HG03039 (cell line): ENCODE measurements around the gene SSH2.

Experiments used
- ATAC-seq: cut with Tn5 transposase; IDR thresholded peaks from one replicate; pipeline ENCODE4 v1.9.1; 2021; ENCODE audit warnings: mild to moderate bottlenecking, moderate library complexity; ENCODE audit not compliant: unreplicated experiment

The SSH2 gene

DNA sequence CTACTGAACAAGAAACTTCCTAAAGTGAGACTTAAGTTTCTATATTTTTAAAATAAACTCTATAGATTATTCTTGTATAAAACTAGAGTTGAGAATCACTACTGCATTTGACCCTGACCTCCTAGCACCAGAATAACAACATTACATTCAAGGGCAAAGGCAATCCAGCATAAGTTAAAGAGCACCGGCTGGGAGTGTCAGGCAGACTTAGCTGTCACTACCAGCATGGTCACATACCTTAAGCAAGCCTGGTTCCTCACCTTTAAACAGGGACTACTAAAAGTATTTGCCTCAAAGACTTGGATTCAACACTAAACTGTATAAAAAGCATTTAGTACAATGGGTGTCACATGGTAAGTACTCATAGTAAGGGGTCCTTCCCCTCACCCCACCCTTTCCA, 90.4 kb downstream of the SSH2 start:
- no peak for ATAC-seq

DNA sequence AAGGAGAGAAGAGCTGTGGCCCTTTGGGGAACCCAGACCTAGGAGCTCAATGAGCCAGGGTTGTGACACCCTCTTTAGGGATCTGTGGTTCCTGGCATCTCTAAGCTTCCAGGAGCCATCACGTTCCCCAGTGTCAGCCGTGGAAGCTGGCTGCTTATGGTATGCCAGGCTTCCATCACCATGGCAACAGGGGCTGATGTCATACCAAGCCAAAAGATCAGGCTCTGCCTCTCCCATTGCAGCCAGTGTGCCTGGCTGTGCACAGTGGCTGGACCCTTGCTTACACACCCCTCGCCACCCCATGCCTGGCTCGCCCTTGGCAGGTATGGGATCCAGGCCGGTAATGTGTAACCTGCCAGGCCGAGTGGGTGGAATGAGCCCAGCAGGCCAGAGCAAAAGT, 91.1 kb downstream of the SSH2 start:
- no peak for ATAC-seq

DNA sequence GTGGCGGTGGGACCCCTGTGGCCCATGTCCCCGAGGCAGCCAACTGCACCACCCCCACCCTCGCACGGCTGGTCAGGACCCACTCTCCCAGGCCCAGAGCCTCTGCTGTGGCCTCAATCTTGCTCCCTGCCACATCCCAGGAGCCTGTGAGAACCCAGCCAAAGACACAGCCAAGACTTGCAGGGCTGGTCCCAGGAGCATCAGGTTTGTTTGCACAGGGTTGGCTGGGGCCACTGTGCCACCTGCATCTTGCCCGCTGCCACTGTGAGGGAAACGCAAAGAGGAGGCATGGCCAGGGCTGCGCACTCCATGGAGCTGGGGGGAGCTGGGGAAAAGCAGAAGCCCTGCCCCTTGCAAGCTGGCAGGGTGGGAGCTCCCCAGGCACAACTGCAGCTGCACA, 92.5 kb downstream of the SSH2 start:
- ATAC-seq = no peak

DNA sequence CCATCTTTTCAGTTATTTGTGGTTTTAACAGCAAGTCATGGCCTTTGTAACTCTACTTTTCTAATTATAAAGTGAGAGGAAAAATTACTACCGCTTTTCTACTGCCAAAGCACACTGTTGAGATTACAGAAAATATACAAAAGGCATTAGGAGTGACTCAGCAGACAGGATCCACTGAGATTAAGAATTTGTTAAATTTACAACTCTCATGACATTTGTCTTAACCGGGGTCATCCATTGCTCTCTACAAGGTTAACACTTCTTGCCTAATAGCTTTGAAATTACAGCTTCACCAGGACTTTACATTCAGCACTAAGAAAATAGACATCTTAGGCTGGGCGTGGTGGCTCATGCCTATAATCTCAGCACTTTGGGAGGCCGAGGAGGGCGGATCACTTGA, 93.4 kb downstream of the SSH2 start:
- no peak for ATAC-seq

DNA sequence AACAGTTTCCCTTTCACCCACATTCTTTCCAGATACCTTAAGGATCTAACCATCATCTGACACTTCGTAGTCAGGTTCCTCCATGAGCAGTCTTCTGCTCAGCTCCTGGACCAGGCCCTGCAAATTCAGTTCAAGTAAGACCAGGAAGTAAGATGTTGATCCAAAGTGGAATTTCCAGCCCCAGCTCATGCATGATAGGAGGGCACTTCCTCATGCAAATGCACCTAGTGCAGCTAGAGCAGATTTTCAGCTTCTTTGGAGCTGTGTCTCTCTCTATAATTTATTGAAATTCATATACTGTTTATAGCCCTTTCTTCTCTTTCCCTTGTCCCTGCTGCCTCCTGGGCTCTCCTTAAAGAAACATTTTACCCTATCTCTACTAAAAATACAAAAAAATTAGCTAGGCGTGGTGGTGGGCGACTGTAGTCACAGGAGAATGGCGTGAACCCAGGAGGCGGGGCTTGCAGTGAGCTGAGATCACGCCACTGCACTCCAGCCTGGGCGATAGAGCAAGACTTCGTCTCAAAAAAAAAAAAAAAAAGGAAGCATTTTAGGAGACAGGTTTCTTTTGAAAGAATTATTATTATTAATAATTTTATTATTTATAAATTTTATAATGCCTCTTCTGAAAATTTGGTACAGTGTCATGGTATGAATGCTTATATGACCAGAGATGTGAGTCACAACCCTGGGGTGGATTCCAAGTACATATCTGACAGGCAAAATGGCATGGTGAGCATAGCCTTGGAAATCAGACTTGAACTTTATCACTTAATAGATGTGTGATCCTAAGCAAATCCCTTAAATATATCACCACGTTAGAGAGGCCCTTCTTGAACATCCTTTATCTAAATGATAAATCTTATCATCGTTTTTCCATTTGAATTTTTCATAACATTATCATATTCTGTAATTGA, 94.3 kb downstream of the SSH2 start:
- no peak for ATAC-seq

DNA sequence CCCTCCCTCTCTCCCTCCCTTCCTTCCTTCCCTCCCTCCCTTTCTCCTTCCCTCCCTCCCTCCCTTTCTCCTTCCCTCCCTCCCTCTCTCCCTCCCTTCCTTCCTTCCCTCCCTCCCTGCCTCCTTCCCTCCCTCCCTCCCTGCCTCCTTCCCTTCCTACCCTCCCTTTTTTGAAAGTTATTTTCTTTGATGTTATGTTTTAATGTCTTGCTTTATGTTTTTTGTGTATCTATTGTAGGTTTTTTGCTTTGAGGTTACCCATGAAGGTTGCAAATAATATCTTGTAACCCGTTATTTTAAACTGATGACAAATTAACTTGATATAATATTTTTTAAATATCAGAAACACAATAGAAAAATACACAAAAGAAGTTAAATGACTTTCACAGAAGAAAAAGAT, 96.2 kb downstream of the SSH2 start:
- no peak for ATAC-seq

DNA sequence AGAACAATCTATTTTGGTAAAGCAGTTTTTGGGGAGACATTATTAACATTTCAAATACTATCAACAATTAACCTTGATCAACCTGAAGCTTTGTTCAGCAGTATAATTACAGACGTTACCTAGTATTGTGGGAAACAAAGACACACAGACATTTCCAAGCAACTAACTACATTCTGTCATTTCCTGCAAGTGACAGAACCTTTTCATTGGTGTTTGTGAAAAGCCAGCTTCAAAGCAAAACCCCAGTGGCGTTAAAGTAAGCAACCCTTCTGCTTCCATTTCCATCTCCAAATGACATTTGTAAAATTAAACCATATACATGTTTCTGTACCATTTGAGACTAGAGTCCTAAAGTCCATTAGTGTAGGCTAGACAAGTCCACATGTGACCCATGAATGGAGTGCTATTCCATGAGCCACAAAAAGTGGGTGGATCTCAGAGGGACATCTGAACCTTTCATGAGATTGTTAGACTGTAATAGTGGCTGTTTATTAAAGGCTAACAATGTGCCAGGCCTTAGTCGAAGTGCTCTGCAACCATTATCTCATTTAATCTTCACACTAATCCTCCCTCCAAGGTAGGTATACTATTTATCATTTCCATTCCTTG, 101.2 kb downstream of the SSH2 start:
- ATAC-seq = no peak

DNA sequence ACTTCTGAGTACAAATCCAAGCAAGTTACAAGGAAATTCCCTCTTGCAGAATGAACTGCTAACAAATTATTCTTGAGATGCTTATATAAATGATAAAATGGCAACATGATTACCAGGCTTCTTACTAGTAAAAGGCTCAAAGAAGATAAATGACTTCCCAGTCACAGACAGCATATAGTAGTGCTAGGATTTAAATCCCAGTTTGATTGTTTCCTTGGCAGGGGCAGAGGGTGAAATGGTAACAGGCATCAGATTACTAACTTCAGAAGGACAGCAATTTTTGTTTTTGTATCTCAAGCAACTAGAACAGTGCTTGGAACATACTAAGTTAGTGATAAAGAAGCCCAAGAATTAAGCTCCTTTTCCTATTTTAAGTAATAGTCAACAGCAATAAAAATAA, 102.8 kb downstream of the SSH2 start:
- no peak for ATAC-seq

DNA sequence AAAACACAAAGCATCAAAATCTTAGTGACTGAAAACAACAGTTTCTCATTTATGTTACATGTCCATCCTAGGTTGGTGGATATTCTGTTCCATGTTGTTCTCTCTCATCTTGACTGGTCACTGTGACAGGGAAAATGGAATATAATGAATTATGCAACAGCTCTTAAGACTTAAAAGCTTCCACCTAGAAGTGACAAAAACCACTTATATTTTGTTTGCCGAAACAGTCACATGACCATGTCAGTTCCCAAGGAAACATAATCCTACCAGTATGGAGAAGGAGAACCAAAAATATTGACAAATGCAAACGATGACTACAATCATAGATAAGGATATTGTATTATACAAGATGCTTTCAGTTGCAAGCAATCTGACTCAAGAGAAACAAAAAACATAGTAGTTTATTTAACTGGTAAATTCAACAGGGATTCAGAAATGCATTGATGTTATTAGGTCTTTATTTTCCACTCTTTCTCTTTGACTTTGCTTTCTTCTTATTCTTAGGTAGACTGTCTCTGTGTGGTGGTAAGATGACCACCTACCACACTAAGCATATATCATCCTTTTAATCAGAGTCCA, 103.8 kb downstream of the SSH2 start:
- ATAC-seq = no peak

DNA sequence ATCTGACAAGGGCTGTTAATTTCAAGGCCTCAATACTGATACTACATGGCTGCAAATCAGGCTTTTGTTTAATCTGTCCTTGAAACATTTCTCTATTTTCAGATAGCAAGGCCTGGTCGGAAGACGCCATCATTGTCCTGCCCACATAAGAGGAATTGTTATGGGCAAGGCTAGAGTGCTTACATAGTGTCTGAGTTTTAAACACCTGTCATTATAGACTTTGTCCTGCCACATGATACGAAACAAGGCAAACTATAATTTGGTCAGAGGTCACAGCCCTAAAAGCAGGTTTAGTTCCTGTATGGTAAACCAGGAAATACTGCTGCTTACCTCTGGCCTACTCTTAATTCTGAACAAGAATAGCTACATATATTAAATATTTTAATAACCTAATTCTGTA, 104.4 kb downstream of the SSH2 start:
- ATAC-seq = no peak

DNA sequence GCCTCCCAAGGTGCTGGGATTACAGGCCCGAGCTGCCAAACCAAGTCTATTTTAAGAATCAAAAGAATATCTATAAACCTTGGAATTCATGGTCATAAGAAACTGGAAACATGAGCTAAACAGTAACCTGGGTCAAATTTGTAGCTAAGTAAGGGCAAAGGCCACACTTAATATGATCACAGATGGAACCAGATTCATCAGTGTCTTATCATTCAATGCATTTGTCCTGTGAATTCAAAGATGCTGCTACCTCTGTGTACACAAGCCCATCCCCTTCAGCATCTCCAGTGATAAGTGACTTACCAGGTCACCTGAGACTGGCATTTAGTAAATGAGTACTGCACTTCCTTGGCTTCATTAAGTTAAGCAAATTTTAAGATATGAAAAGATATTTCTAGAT, 108.1 kb downstream of the SSH2 start:
- no peak for ATAC-seq

DNA sequence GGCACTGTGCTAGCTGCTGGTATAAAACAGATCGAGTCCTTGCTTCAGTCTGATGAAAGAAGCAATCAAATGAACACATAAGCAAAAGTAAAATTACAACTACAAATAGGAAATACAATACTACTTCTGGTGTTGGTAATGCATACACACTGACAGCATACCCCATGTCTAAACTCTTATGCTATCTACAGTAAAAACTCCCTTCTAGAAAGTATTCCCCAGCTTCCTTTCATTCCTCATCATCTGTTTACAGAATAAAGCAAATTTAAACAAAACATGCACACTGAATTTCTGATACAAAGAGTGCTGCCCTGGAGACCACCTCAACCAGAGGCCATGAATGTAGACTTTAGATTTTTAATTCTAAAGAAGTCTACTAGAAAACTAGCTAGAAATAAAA, 109.6 kb downstream of the SSH2 start:
- no peak for ATAC-seq

DNA sequence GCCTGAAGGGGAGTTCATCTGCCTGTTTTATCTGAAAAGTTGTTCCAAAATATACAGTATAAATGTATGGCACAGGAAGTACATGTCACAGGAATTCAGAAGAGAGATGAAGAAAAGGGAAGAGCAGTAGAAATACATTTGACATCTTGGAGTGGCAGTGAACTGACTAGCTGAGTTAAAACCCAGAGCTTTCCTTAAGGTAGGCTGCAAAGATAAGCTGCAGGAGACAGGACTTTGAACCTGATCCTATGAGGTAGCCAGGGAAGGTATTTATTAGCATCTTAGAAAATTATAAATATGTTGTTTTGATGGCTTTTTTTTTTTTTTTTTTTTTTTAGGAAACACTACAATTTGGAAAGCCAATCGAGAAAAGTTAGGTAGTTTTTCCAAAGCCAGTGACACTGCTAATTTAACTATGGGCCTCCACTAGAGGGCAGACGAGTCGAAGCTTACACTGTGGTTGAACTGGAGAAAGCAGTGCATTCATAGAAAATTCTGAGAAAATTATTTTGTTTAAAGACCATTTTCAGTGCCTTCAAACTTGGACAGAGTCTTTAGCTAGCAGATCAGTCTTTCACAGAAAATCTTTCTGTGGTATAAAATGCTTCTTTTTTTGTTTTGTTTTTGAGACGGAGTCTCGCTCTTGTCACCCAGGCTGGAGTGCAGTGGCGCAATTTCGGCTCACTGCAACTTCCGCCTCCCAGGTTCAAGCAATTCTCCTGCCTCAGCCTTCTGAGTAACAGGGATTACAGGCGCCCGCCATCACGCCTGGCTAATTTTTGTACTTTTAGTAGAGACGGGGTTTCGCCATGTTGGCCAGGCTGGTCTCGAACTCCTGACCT, 122.3 kb downstream of the SSH2 start:
- no peak for ATAC-seq

DNA sequence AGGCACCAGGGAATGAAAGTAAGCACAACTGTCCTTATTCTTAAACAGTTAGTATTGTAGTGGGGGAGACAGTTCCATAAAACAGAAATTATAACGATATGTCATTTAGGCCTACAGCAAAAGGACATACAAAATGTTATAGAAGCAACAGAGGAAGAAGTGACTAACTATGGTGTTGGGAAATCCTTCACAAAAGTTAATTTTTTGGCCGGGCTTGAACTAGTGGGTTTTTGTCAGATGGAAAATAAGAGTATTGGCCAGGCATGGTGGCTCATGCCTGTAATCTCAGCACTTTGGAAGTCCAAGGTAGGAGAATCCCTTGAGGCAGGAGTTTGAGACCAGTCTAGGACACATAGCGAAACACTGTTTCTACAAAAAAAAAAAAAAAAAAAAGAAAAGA, 127.8 kb downstream of the SSH2 start:
- ATAC-seq = no peak

DNA sequence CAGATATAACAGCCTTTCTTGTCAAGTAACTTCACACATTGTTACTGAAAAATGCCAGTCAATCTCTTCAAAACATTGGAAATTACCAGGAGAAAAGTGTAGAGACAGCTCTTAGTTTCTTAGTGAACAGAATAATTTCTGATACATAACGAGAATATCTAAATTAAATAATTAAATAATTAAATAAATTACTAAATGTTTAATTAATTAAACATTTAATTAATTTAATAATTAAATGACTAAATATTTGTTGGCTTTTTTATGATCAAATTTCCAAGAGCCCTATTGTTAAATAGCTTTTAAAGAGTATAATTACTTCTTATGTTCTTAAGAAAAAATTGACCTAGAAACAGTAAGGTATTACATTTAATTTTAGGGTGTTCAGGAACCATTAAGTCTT, 129.6 kb downstream of the SSH2 start:
- no peak for ATAC-seq

DNA sequence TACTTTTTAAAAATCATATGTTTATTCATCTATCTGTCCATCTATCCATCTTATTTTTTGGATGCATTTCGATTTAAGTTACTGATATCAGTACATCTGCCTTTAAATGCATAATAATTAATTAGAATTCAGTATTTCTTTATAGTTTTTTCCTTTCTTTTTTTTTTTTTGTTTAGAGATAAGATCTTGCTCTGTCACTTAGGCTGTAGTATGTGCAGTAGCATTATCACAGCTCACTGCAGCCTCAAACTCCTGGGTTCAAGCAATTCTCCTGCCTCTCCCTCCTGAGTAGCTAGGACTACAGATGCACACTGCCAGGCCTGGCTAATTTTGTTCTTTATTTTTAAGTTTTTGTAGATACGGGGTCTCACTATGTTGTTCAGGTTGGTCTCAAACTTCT, 133.4 kb downstream of the SSH2 start:
- ATAC-seq = no peak

DNA sequence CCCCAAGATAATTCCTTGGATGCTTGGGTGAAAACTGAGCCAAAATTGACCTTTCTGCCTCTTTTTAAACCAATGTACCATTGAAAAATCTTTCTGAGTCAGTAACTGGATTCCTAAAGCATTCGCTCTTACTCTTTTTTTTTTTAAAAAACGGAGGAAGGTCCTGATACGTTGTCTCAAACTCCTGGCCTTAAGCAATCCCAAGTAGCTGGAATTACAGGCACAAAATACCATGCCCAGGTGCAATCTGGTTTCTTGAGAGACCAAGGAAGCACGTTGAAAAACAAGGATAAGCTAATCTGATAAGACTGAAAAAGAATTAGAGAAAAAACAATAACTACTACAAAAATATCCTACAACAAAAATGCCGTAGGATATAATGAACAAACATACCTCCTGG, 136.5 kb downstream of the SSH2 start:
- ATAC-seq = no peak

DNA sequence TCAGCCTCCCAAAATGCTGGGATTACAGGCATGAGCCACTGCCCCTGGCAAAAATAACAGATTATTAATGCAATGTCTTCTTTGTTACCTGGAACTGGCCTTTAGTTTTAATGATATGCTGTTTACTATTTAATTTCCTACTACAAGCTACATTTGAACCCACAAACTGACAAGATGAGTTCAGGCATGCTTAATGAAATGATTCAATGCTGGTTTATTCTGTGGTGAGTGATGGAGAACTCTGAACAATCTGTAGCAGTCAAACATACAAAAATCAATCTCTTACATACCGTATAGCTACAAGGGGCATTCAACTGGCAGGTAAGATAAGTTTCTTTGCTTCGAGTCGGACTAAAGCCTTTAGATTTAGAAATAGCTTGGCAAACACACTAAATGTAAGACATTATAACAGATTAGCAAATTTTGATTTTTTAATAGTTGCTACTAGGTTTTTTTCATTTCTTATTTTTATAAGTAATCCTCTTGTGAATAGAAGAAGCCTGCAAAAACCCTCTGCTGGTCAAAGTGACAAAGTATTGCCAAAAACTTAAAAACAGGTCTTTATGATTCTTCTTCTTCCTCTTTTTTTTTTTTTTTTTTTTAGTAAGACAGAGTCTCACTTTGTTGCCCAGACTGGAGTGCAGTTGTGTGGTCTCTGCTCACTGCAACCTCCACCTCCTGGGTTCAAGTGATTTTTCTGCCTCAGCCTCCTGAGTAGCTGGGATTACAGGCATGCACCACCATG, 138.5 kb downstream of the SSH2 start:
- ATAC-seq = no peak

DNA sequence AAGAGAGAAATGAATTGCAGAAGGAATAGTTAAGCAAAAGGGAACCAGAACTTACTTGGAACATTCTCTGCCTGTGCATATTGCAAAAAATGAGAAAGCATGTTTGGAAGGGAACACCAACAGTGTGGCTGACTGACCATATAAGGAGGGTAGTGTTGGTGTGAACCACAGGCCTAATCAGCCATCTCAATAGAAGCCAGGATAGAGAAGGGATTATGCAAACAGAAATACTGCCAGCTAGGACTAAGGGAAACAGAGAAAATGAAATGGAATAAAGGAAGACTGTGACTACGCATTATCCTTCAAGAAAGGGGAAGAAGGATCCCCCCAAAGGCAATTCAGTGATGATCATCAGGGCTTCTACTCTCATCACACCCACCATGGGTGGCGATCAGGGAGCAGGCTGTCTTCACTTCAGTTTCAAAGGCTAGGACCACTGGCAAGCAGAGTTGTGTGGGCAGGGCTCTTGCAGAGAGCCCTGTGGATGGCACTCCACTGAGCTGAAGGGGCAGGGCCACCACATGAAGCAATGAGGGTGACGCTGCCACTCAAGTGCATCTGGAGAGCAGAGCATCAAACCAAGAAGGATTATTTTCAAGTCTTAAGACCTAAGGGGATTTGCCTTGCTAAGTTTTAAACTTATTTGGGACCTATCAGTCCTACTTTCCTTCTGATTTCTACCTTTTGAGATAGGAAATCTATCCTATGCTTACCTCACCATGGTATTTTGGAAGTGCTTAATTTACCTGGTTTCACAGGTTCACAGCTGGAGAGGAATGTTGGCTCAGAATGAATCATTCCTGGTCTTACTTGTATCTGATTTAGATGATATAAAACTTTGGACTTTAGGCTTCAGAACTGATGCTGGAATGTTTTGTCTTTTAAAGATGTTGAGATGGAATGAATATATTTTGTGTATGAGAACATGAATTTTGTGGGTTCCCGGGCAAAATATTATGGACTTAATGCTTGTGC, 140.5 kb downstream of the SSH2 start:
- no peak for ATAC-seq

DNA sequence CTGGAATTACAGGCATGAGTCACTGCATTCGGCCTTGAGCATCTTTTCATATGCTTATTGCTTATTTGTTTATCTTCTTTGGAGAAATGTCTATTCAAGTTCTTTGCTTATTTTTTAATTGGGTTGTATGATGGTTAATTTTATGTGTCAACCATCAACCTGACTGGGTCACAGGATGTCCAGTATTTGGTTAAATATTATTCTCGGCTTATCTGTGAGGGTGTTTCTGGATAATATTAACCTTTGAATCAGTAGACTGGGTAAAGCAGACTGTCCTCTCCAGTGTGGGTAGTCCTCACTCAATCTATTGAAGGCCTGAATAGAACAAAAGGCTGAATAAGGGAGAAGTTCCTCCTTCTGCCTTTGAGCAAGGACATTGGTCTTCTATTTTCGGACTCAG, 142.0 kb downstream of the SSH2 start:
- no peak for ATAC-seq
